ENCODE results near the gene RC3H2. TPM values are rescaled to one million over a fixed set of nuclear protein-coding genes. Genes with fewer than 3 reads are reported as not detected.

The RC3H2 gene
- total RNA-seq, 4 donors from 2014 or later: 45.0 to 57.3 (median 52.6) TPM

DNA sequence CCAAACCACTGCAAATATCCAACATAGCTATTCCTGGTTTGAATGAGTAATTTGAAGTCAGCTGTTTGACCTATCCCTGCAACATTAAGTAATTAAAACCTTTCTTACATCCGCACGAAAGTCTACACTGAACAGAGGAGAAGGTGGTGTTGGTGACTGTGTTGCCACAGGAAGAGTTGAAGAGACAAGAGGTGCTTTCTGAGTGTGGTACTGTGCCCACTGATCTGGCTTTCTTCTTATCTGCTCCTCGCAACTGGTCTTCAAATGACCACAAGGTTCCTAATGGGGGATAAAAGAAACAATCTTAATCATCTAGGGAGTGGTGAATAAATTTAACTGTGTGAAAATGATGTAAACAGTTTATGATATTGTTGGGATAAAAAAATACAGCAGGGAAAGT, 47.3 kb downstream of the RC3H2 start:
- TF ChIP-seq, protein P1, sequence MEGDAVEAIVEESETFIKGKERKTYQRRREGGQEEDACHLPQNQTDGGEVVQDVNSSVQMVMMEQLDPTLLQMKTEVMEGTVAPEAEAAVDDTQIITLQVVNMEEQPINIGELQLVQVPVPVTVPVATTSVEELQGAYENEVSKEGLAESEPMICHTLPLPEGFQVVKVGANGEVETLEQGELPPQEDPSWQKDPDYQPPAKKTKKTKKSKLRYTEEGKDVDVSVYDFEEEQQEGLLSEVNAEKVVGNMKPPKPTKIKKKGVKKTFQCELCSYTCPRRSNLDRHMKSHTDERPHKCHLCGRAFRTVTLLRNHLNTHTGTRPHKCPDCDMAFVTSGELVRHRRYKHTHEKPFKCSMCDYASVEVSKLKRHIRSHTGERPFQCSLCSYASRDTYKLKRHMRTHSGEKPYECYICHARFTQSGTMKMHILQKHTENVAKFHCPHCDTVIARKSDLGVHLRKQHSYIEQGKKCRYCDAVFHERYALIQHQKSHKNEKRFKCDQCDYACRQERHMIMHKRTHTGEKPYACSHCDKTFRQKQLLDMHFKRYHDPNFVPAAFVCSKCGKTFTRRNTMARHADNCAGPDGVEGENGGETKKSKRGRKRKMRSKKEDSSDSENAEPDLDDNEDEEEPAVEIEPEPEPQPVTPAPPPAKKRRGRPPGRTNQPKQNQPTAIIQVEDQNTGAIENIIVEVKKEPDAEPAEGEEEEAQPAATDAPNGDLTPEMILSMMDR (IDR thresholded peaks at IDR 0.05; ENCODE audit: low read depth): no peak

DNA sequence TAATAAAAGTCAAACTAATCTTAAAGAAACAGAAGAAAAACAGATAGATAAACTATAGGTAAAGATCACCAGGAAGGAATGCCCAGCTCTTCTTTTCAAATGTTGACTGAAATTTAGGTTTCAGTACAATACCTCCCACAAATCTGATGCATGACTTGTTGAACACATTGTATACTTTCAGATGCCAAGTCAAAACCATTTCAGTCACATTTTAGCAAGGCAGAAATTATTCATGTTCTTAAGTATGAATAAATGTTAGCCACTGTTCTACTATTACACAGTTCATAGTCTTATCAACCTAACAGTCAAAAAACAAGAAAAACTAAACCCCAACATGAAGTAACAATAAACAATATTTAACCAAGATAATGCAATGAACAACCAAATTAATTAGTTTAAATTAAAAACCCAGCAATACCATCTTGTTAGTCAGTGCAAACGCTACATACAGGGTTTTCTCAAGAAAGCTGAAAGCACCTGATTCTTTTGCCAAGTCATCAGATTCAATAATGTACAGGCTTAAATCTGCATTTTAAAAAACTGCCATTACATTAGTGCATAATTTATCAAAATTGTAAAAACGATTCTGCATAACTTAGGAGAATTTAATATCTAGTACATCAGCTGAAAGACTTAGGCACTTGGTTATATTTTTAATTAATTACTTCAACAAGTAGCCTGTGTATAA, 56.8 kb downstream of the RC3H2 start:
- TF ChIP-seq, protein P1 (IDR thresholded peaks at IDR 0.05; ENCODE audit: low read depth): no peak

DNA sequence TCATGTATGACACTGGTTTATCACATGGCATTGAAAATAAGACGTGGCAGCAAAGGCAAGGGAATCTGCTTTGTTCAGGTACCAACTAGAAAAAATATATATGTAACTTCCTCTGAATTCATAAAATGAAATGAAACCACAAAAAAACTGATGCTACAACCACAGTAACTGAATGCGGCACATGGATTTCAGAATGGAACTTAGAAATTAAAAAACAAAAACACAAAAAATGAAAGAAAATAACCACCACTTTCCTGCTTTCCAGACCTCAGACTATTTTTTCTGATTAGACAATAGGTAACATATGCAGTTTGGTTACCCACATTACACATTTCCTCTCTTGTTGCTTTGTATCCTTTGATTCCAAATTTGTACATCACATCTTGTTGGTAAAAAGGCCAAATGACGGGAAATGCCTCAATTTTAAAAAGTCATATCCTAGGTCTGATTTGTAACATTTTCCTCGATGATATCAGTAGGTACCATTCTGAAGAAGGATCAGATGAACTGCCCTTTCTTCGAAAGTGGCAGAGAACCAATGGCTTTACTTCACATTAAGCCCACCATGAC, 58.7 kb downstream of the RC3H2 start:
- TF ChIP-seq, protein P1 (IDR thresholded peaks at IDR 0.05; ENCODE audit: low read depth): no peak

DNA sequence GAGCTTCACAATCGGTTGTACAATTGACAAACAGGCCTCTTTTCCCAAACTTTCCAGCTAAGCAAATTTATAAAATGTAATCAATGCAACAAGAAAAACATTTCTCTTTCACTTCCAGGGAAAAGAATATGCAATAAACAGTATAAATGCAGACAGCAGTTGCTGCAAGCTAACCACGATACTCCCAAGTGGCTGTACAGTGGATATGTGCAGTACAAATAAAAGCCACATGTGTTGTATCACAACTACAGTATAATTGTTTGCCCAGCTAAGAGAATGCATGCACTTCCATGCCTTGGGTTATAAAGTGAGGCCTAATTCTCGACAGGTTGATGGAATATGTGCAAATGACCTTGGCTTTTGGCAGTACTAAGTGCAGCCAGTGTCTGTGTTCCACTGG, 60.0 kb downstream of the RC3H2 start:
- TF ChIP-seq, protein P1 (IDR thresholded peaks at IDR 0.05; ENCODE audit: low read depth): no peak

DNA sequence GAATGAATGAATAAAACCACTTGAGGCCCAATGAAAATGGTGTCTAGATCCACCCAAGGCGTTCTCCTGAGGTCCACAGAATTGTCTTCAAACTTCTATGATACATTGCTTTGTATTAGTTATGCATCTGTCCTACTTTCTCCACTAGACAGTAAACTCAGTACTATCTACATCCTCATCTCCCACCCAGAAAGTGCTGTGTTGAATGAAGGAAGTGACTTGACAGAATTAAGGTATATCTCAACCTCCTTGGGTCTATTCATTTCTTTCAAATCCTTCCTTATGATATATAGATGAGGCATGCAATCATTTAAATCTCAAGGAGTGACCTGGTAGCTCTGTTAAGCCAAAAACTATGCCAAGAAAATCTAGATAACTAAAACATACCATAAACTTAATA, 61.0 kb downstream of the RC3H2 start:
- TF ChIP-seq, protein P1 (IDR thresholded peaks at IDR 0.05; ENCODE audit: low read depth): no peak

DNA sequence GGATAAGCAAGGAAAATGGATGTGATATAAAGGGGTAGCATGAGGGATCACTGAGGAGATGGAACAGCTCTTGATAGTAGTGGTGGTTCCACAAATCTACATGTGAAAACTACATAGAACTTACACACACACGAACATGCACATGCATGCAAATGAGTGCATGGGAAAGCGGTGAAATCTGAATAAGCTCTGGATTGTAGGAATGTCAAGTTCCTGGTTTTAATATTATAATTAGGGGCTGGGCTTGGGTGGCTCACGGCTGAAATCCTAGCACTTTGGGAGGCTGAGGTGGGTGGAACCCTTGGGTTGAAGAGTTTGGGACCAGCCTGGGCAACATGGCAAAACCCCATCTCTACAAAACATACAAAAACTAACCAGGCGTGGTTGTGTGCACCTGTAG, 63.7 kb downstream of the RC3H2 start:
- TF ChIP-seq, protein P1 (IDR thresholded peaks at IDR 0.05; ENCODE audit: low read depth): no peak

DNA sequence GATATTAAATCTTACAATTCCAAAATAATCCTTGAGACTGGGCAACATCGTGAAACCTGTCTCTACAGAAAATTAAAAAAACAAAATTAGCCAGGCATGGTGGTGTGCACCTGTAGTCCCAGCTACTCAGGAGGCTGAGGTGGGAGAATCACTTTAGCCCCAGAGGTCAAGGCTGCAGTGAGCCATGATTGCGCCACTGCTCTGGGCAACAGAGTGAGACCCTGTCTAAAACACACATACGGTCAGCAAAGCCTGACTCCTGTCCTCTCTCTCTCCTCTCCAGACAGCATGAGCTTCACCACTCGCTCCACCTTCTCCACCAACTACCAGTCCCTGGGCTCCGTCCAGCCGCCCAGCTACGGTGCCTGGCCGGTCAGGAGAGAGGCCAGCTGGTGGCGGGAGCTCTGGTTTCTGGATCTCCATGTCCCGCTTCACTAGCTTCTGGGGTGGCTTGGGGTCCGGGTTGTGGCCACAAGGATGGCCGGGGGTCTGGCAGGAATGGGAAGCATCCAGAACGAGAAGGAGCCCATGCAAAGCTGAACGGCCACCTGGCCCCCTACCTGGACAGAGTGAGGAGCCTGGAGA, 67.8 kb downstream of the RC3H2 start:
- TF ChIP-seq, protein P1 (IDR thresholded peaks at IDR 0.05; ENCODE audit: low read depth): no peak

All from subcutaneous adipose tissue (tissue), 4 donors.